Panc1 (cell line): ENCODE results near the gene NLRP14. TPM values are rescaled to one million over a fixed set of nuclear protein-coding genes. Genes with fewer than 3 reads are reported as not detected.

Source experiments
- ATAC-seq: fragments of 200-7000 bp; cut with Tn5 transposase; 2 replicates; pipeline ENCODE4 v1.9.1; 2020; ENCODE audit warnings: mild to moderate bottlenecking, moderate library complexity
- BruUV-seq: library from RNA; stranded (reverse); fragments of 400-500 nt; replicated peaks from 2 replicates; lab custom pipeline; 2021; lab: Mats Ljungman, UMichigan
- CTCF ChIA-PET: fragments of 300-600 bp; sonication (Branson Sonifier 250); formaldehyde crosslinking; loops from one replicate; lab custom pipeline; 2022; ENCODE audit warnings: antibody characterized with exemption; lab: Charles Lee
- POLR2A ChIA-PET: fragments of 300-600 bp; sonication (Branson Sonifier 250); formaldehyde crosslinking; loops from one replicate; lab custom pipeline; 2022; ENCODE audit warnings: antibody characterized with exemption; lab: Charles Lee
- DNase-seq: peaks from one replicate; pipeline ENCODE4 v3.0.0-alpha.2; 2010; ENCODE audit warnings: low read depth, low spot score
- H3K27ac ChIP-seq: 2 replicates; pipeline ENCODE4 v1.5.1; 2011; ENCODE audit warnings: mild to moderate bottlenecking, low read length, inconsistent platforms
- H3K27me3 ChIP-seq: fragments of 200-500 bp; sonication (Bioruptor generic); 2 replicates; pipeline ENCODE4 v1.6.0; 2014; ENCODE audit warnings: low read length, inconsistent platforms; ENCODE audit not compliant: control insufficient read depth, insufficient read depth
- H3K36me3 ChIP-seq: fragments of 200-500 bp; sonication (Bioruptor generic); 2 replicates; pipeline ENCODE4 v1.5.1; 2014; ENCODE audit warnings: inconsistent platforms, mild to moderate bottlenecking, low read length, moderate library complexity; ENCODE audit not compliant: control insufficient read depth, insufficient read depth
- H3K4me1 ChIP-seq: 2 replicates; pipeline ENCODE4 v1.5.1; 2011; ENCODE audit warnings: inconsistent platforms, mild to moderate bottlenecking, low read length, moderate library complexity; ENCODE audit not compliant: control insufficient read depth, insufficient read depth
- H3K4me3 ChIP-seq, 2 experiments: 2 replicates each; pipeline ENCODE4 v1.5.1; 2011 to 2012; ENCODE audit warnings: low read depth in 2 of 2, low read length in 2 of 2, mild to moderate bottlenecking in 2 of 2, inconsistent platforms in 1 of 2, moderate library complexity in 1 of 2
- H3K9me3 ChIP-seq: fragments of 200-500 bp; sonication (Bioruptor generic); 2 replicates; pipeline ENCODE4 v1.5.1; 2014; ENCODE audit warnings: low read depth, mild to moderate bottlenecking, inconsistent platforms, low read length, moderate library complexity; ENCODE audit not compliant: control insufficient read depth, insufficient read depth
- POLR2AphosphoS5 ChIP-seq: IDR thresholded peaks from 2 replicates; pipeline ENCODE4 v1.6.1; 2012; ENCODE audit warnings: mild to moderate bottlenecking, low read depth, low read length, moderate library complexity
- SIN3A ChIP-seq: IDR thresholded peaks from 2 replicates; pipeline ENCODE4 v1.6.1; 2012; ENCODE audit warnings: low read depth, mild to moderate bottlenecking, low read length, moderate library complexity, borderline replicate concordance; ENCODE audit not compliant: insufficient read depth
- TCF7L2 ChIP-seq: IDR thresholded peaks from 2 replicates; pipeline ENCODE4 v1.6.1; 2011; ENCODE audit warnings: mild to moderate bottlenecking, low read depth, low read length, inconsistent platforms
- in situ Hi-C: cut with HindIII; loops from 2 replicates; pipeline ENCODE4 v1.10.0; 2016; ENCODE audit warnings: low sequenced_read_pairs, low pct_unique_long_range_greater_than_20kb
- intact Hi-C: fragments of 100-400 bp; cut with micrococcal nuclease; formaldehyde crosslinking; loops from one replicate; pipeline ENCODE4 v1.10.0; 2022; ENCODE audit not compliant: unreplicated experiment
- total RNA-seq: library from RNA; stranded (reverse); gene quantifications from one replicate; pipeline ENCODE4 v1.2.1, GENCODE V29; 2021; ENCODE audit not compliant: unreplicated experiment
- TF ChIP-seq, protein P1 (sequence below), 2 experiments: IDR thresholded peaks; 2 replicates each; pipeline ENCODE4 v1.6.1; 2011 to 2012; ENCODE audit warnings: low read depth in 2 of 2, control low read depth in 1 of 2, low read length in 1 of 2, mild to moderate bottlenecking in 1 of 2, moderate library complexity in 1 of 2; ENCODE audit not compliant: insufficient read depth in 1 of 2
- TF ChIP-seq, protein P2 (sequence below): fragments of 450-650 bp; IDR thresholded peaks from 2 replicates; pipeline ENCODE4 v1.5.1; 2017; ENCODE audit warnings: mild to moderate bottlenecking

The NLRP14 gene
- total RNA-seq, 1 experiment from 2014 or later: 0.08 TPM

DNA sequence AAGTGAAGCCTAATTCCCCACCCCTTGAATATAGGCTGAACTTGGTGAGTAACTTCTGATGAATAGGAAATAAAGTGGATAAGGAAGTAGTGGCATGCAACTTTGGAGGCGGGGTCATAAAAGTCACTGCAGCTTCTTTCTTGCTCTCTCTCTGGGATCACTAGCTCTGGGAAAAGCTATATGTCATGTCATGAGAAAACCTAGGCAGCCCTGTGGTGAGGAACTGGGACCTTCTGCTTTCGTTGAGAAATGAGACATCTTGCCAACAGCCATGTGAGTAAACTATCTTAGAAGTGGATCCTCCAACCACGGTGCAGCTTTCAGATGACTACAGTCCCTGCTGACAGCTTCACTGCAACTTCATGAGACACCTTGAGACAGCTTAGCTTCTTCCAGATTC is 15.8 kb upstream of the NLRP14 start:
- Histone ChIP-seq H3K27ac (no peak overlapping the region), H3K27me3 (no peaks in the 10 kb centered on the region), H3K36me3 (no peaks in the 10 kb centered on the region), H3K4me3 (no peak overlapping the region), H3K9me3 (no peaks in the 10 kb centered on the region), H3K4me1 (no peaks in the 10 kb centered on the region)
- no TSS peak for BruUV-seq
- in situ Hi-C loops (no loop called here), intact Hi-C loops (no loop called here)
- TF ChIP-seq, protein P1, sequence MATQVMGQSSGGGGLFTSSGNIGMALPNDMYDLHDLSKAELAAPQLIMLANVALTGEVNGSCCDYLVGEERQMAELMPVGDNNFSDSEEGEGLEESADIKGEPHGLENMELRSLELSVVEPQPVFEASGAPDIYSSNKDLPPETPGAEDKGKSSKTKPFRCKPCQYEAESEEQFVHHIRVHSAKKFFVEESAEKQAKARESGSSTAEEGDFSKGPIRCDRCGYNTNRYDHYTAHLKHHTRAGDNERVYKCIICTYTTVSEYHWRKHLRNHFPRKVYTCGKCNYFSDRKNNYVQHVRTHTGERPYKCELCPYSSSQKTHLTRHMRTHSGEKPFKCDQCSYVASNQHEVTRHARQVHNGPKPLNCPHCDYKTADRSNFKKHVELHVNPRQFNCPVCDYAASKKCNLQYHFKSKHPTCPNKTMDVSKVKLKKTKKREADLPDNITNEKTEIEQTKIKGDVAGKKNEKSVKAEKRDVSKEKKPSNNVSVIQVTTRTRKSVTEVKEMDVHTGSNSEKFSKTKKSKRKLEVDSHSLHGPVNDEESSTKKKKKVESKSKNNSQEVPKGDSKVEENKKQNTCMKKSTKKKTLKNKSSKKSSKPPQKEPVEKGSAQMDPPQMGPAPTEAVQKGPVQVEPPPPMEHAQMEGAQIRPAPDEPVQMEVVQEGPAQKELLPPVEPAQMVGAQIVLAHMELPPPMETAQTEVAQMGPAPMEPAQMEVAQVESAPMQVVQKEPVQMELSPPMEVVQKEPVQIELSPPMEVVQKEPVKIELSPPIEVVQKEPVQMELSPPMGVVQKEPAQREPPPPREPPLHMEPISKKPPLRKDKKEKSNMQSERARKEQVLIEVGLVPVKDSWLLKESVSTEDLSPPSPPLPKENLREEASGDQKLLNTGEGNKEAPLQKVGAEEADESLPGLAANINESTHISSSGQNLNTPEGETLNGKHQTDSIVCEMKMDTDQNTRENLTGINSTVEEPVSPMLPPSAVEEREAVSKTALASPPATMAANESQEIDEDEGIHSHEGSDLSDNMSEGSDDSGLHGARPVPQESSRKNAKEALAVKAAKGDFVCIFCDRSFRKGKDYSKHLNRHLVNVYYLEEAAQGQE (IDR thresholded peaks at IDR 0.05; ENCODE audit: insufficient read depth in 1 of 2, low read depth in 2 of 2, low read length in 1 of 2): no peak
- ATAC-seq: peak; percentile 58; the same call in 1 of the 2 replicates
- ChIA-PET POLR2A (no interaction called here), CTCF (no interaction called here)
- DNase-seq: peak; percentile 30

DNA sequence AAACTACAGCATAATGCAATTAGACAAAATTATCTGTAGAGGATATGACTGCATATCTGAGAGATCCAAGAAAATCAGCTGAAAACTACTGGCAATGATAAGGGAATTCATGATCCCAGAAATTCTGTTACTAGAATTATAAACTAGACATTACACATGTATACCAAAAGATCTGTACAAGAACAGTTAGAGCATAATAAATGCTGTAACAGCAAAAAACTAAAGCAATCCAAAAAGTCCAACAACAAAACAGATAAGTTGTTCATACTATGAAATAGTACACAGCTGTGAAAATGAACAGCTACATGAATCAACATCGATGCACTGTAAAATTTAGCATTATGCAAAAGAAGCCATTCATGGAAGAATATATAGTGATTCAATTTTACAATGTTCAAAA is 6.2 kb upstream of the NLRP14 start:
- intact Hi-C loops (no loop called here), in situ Hi-C loops (no loop called here)
- H3K36me3 ChIP-seq: no peaks in the 10 kb centered on the region
- H3K27me3 ChIP-seq: no peaks in the 10 kb centered on the region
- no peak overlapping the region for H3K27ac ChIP-seq
- POLR2A ChIA-PET: no interaction called here
- ATAC-seq: no peak
- no TSS peak for BruUV-seq
- no peaks in the 10 kb centered on the region for H3K9me3 ChIP-seq
- no peaks in the 10 kb centered on the region for H3K4me1 ChIP-seq
- CTCF ChIA-PET: no interaction called here
- TF ChIP-seq, protein P1 (IDR thresholded peaks at IDR 0.05; ENCODE audit: insufficient read depth in 1 of 2, low read depth in 2 of 2, low read length in 1 of 2): no peak
- TF ChIP-seq POLR2AphosphoS5: no peak
- TF ChIP-seq SIN3A: no peak
- no peak for TF ChIP-seq TCF7L2
- TF ChIP-seq, protein P2, sequence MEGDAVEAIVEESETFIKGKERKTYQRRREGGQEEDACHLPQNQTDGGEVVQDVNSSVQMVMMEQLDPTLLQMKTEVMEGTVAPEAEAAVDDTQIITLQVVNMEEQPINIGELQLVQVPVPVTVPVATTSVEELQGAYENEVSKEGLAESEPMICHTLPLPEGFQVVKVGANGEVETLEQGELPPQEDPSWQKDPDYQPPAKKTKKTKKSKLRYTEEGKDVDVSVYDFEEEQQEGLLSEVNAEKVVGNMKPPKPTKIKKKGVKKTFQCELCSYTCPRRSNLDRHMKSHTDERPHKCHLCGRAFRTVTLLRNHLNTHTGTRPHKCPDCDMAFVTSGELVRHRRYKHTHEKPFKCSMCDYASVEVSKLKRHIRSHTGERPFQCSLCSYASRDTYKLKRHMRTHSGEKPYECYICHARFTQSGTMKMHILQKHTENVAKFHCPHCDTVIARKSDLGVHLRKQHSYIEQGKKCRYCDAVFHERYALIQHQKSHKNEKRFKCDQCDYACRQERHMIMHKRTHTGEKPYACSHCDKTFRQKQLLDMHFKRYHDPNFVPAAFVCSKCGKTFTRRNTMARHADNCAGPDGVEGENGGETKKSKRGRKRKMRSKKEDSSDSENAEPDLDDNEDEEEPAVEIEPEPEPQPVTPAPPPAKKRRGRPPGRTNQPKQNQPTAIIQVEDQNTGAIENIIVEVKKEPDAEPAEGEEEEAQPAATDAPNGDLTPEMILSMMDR: no peak
- no peak overlapping the region for H3K4me3 ChIP-seq
- DNase-seq: no peak
